ENCODE data around the gene CYCS. TPM values are rescaled to one million over a fixed set of nuclear protein-coding genes. Genes with fewer than 3 reads are reported as not detected.
A peak's percentile ranks its signal among the peaks of the same experiment; 100 is the strongest.

The CYCS gene
- total RNA-seq, 6 experiments from 2014 or later = 113 to 142 (median 130) TPM

DNA sequence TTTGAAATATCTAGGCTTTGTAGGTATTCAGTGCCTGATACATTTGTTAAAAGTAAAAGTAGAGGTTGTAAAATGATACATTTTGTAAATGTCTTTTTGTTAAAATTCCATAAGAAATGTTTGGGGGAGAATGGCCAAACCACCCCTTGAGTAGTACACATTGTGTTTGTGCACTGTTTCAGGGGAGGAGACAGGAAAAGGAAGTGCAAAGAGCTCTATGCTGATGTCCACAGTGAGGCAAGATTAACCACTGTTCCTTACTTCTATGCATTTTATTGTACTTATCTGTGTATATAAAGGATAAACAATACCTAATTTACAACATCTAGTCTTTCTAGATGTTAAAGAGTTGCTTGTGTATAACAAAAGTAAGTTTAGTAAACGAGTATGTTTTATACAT, 7.4 kb upstream of the CYCS start:
- H3K27ac Mint-ChIP-seq = no peak overlapping the region
- H3K36me3 Mint-ChIP-seq (ENCODE audit: low read depth) = no peaks in the 10 kb centered on the region
- no peaks in the 10 kb centered on the region for H3K9me3 Mint-ChIP-seq
- peaks cover 12% of the 10 kb centered on the region for H3K27me3 Mint-ChIP-seq (ENCODE audit: insufficient read depth)
- H3K4me3 Mint-ChIP-seq = no peak overlapping the region
- DNase-seq = no peak
- TF ChIP-seq, protein P1, sequence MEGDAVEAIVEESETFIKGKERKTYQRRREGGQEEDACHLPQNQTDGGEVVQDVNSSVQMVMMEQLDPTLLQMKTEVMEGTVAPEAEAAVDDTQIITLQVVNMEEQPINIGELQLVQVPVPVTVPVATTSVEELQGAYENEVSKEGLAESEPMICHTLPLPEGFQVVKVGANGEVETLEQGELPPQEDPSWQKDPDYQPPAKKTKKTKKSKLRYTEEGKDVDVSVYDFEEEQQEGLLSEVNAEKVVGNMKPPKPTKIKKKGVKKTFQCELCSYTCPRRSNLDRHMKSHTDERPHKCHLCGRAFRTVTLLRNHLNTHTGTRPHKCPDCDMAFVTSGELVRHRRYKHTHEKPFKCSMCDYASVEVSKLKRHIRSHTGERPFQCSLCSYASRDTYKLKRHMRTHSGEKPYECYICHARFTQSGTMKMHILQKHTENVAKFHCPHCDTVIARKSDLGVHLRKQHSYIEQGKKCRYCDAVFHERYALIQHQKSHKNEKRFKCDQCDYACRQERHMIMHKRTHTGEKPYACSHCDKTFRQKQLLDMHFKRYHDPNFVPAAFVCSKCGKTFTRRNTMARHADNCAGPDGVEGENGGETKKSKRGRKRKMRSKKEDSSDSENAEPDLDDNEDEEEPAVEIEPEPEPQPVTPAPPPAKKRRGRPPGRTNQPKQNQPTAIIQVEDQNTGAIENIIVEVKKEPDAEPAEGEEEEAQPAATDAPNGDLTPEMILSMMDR (IDR thresholded peaks at IDR 0.05) = no peak
- H3K4me1 Mint-ChIP-seq (ENCODE audit: low read depth) = no peaks in the 10 kb centered on the region

DNA sequence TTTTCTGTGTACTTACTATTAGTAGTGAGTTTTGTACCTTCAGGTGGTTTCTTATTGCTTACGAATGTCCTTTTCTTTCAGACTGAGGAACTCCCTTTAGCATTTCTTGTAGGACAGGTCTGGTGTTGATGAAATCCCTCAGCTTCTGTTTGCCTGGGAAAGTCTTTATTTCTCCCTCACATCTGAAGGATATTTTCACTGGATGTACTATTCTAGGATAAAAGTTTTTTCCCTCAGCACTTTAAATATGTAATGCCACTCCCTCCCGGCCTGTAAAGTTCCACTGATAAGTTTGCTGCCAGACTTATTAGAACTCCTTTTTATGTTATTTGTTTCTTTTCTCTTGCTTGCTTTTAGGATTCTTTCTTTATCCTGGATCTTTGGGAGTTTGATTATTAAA, 1.7 kb upstream of the CYCS start:
- TF ChIP-seq, protein P1 (IDR thresholded peaks at IDR 0.05) = no peak
- no peak for DNase-seq
- H3K9me3 Mint-ChIP-seq = peaks cover 7% of the 10 kb centered on the region; the same call in 1 of the 2 replicates
- H3K4me3 Mint-ChIP-seq = no peak overlapping the region
- H3K27ac Mint-ChIP-seq = no peak overlapping the region
- H3K27me3 Mint-ChIP-seq (ENCODE audit: insufficient read depth) = peaks cover 14% of the 10 kb centered on the region
- peaks cover 27% of the 10 kb centered on the region for H3K36me3 Mint-ChIP-seq (ENCODE audit: low read depth)
- H3K4me1 Mint-ChIP-seq (ENCODE audit: low read depth) = peaks cover 30% of the 10 kb centered on the region

DNA sequence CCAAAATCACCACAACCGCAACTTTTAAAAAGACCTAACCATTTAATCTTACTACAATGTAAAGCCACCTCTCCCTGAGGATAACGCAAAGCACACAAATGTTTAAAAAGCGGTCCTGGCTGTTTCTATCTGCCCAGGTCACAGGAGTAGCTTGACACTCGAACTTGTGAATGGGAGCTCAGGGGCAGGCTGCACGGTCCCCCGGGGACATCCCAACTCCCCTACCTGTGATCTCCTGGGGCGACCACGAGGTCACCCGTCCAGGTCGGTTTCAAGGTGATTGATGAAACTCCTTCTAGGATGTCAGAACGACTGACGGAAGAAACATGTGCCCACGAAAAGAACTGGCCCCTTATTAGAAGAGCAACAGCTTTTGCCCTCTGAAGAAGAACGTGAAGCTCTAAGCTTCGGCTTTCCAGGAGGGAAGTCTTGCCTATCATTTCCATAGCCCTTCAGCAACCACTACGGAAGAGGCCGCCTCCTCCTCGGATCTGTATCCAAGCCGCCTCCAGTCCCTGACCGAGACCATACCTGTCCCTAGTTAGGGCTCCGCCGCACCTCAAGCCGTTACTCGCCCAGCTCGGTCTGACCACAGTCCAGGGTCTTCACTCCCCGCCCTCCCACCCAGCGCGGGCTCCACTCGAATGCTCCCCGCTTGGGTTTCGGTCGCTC, 459 bp downstream of the CYCS start:
- H3K27me3 Mint-ChIP-seq (ENCODE audit: insufficient read depth) = peaks cover 10% of the 10 kb centered on the region
- no peak for DNase-seq
- peak overlapping the region; percentile 98 for H3K27ac Mint-ChIP-seq
- TF ChIP-seq, protein P1 (IDR thresholded peaks at IDR 0.05) = no peak
- peaks cover 35% of the 10 kb centered on the region for H3K36me3 Mint-ChIP-seq (ENCODE audit: low read depth)
- H3K9me3 Mint-ChIP-seq = peaks cover 7% of the 10 kb centered on the region; the same call in 1 of the 2 replicates
- H3K4me3 Mint-ChIP-seq = peak overlapping the region; percentile 99
- H3K4me1 Mint-ChIP-seq (ENCODE audit: low read depth) = peaks cover 33% of the 10 kb centered on the region

DNA sequence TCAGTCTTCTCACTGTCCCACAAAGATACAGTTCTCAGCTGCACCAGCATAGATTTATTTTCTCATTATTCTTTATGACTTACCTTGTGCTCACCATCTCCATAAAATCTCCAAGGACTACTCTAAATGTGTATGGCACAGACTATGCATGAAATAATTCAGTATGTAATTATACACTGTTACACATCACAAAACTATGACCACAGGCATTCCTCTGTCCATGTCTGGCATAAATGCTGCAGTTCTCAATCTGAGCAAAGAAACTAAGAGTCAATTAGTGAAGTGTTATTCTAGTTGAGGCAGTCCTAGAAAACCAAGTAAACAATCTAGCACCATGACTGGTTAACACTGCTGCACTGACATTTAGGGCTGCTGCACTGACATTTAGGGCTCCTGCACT, 2.7 kb downstream of the CYCS start:
- Mint-ChIP-seq H3K27ac (peak overlapping the region; percentile 72), H3K27me3 (ENCODE audit: insufficient read depth) (peaks cover 8% of the 10 kb centered on the region), H3K4me3 (peak overlapping the region; percentile 46), H3K36me3 (ENCODE audit: low read depth) (peaks cover 35% of the 10 kb centered on the region), H3K9me3 (peaks cover 7% of the 10 kb centered on the region; the same call in 1 of the 2 replicates), H3K4me1 (ENCODE audit: low read depth) (peaks cover 33% of the 10 kb centered on the region)
- TF ChIP-seq, protein P1 (IDR thresholded peaks at IDR 0.05) = no peak
- peak; percentile 85 for DNase-seq

DNA sequence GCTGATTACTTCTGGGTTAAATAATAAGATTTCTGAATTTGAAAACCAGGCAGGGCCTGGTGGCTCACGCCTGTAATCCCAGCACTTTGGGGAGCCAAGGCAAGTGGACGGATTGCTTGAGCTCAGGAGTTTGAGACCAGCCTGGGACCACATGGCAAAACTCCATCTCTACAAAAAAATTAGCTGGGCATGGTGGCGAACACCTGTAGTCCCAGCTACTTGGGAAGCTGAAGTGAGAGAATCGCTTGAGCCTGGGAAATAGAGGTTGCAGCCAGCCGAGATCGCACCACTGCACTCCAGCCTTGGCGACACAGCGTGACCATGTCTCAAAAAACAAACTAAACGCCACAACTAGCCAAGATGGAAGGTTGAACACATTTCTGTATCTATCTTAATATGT, 3.5 kb downstream of the CYCS start:
- Mint-ChIP-seq H3K4me1 (ENCODE audit: low read depth) (peaks cover 37% of the 10 kb centered on the region), H3K4me3 (no peak overlapping the region), H3K27me3 (ENCODE audit: insufficient read depth) (peaks cover 8% of the 10 kb centered on the region), H3K27ac (peak overlapping the region; percentile 72), H3K9me3 (peaks cover 7% of the 10 kb centered on the region; the same call in 1 of the 2 replicates), H3K36me3 (ENCODE audit: low read depth) (peaks cover 35% of the 10 kb centered on the region)
- no peak for DNase-seq
- TF ChIP-seq, protein P1 (IDR thresholded peaks at IDR 0.05) = no peak
